PC-9 (cell line): ENCODE data around the gene NR1H2.

Source experiments
- EZH2 ChIP-seq: fragments of 200-600 bp; sonication (generic); IDR thresholded peaks from 2 replicates; pipeline ENCODE4 v1.8.0; 2017; ENCODE audit warnings: antibody characterized with exemption, low read depth
- TF ChIP-seq, protein P1 (sequence below): fragments of 200-600 bp; sonication (generic); conservative IDR thresholded peaks from 2 replicates; pipeline ENCODE4 v1.6.1; 2017; ENCODE audit warnings: mixed run types, antibody characterized with exemption, mild to moderate bottlenecking, moderate library complexity

GRCh38 chr19:50418176-50419021, 42.1 kb downstream of the NR1H2 start, which contains the start of gene SPIB:
- TF ChIP-seq, protein P1, sequence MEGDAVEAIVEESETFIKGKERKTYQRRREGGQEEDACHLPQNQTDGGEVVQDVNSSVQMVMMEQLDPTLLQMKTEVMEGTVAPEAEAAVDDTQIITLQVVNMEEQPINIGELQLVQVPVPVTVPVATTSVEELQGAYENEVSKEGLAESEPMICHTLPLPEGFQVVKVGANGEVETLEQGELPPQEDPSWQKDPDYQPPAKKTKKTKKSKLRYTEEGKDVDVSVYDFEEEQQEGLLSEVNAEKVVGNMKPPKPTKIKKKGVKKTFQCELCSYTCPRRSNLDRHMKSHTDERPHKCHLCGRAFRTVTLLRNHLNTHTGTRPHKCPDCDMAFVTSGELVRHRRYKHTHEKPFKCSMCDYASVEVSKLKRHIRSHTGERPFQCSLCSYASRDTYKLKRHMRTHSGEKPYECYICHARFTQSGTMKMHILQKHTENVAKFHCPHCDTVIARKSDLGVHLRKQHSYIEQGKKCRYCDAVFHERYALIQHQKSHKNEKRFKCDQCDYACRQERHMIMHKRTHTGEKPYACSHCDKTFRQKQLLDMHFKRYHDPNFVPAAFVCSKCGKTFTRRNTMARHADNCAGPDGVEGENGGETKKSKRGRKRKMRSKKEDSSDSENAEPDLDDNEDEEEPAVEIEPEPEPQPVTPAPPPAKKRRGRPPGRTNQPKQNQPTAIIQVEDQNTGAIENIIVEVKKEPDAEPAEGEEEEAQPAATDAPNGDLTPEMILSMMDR: no peak
- no peak for TF ChIP-seq EZH2
